SU-DHL-6 (cell line): ENCODE results near the gene RBMS3.

Source experiments
- EZH2phosphoT487 ChIP-seq: fragments of 200-600 bp; sonication (generic), shearing (Covaris generic); conservative IDR thresholded peaks from 2 replicates; pipeline ENCODE4 v1.6.1; 2018; ENCODE audit warnings: mild to moderate bottlenecking, antibody characterized with exemption, low read length, moderate library complexity, mixed read lengths
- TF ChIP-seq, protein P1 (sequence below): fragments of 200-600 bp; sonication (generic); IDR thresholded peaks from one replicate; pipeline ENCODE4 v1.5.1; 2017; ENCODE audit warnings: antibody characterized with exemption, mild to moderate bottlenecking, low read length, moderate library complexity; ENCODE audit not compliant: insufficient read depth, poor library complexity, severe bottlenecking

DNA sequence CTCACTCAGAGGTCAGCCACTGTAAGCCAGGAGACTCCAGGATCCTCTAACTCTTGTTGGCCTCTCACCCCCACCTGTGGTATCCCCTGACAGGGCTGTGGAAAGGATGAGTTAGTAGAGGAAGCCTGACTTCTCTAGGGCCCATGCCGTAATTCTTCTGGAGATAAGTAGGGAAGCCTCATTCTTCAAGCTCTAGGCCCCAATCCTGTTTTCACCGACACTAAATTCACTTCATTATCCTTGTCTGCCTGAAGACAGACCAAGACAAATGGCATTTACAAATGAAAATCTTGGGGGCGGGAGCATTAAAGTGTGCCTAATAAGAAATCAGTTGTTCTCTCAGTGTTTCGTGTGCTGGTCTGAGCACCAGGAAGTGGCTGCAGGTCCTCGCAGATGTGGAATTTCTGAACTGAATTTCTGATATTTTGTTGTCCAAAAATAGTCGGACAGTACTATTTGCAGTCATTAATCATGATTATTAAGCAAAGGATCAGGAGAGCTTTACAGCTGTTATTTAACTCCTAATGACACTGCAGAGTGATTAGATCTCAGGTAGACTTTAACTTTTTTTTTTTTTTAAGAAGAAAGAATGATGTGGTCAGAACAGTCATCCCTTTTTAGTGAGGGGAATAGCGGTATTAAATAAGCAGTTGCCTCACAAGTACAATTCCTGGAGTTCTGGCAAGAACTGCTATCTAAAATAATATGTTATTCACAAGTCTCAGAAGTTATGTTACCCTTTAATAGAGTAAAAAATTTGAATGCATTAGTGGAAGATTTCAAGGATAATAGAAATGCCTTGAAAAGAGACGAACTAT is 58.4 kb downstream of the RBMS3 start:
- TF ChIP-seq, protein P1, sequence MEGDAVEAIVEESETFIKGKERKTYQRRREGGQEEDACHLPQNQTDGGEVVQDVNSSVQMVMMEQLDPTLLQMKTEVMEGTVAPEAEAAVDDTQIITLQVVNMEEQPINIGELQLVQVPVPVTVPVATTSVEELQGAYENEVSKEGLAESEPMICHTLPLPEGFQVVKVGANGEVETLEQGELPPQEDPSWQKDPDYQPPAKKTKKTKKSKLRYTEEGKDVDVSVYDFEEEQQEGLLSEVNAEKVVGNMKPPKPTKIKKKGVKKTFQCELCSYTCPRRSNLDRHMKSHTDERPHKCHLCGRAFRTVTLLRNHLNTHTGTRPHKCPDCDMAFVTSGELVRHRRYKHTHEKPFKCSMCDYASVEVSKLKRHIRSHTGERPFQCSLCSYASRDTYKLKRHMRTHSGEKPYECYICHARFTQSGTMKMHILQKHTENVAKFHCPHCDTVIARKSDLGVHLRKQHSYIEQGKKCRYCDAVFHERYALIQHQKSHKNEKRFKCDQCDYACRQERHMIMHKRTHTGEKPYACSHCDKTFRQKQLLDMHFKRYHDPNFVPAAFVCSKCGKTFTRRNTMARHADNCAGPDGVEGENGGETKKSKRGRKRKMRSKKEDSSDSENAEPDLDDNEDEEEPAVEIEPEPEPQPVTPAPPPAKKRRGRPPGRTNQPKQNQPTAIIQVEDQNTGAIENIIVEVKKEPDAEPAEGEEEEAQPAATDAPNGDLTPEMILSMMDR = no peak
- no peak for TF ChIP-seq EZH2phosphoT487
